H1 (cell line): ENCODE data around the gene SURF4.

Experiments
- ATF3 ChIP-seq: IDR thresholded peaks from 2 replicates; pipeline ENCODE4 v1.6.1; 2011; ENCODE audit warnings: low read depth, mild to moderate bottlenecking, low read length; ENCODE audit not compliant: insufficient read depth
- CTCF ChIP-seq, 3 experiments: IDR thresholded peaks; 1 replicate in 2 of 3; 2 replicates in 1 of 3; pipeline versions ENCODE4 v1.5.1 to v1.6.1; 2011; ENCODE audit warnings: low read length in 3 of 3, mild to moderate bottlenecking in 3 of 3, inconsistent platforms in 2 of 3, low read depth in 1 of 3, moderate library complexity in 1 of 3; ENCODE audit not compliant: insufficient read depth in 1 of 3; ENCODE audit errors: control extremely low read depth in 1 of 3
- RAD21 ChIP-seq, 2 experiments: IDR thresholded peaks in 1 of 2; conservative IDR thresholded peaks in 1 of 2; 2 replicates each; pipeline ENCODE4 v1.6.1; 2011; ENCODE audit warnings: low read depth in 2 of 2, low read length in 2 of 2, improper control_type of control experiment in 1 of 2, inconsistent platforms in 1 of 2, mild to moderate bottlenecking in 1 of 2, moderate library complexity in 1 of 2
- TBP ChIP-seq: IDR thresholded peaks from 2 replicates; pipeline ENCODE4 v1.6.1; 2011; ENCODE audit warnings: low read depth, low read length, improper control_type of control experiment
- TEAD4 ChIP-seq: IDR thresholded peaks from 2 replicates; pipeline ENCODE4 v1.6.1; 2012; ENCODE audit warnings: low read depth, low read length, inconsistent platforms, mixed read lengths

- TF ChIP-seq ATF3 (no peak), RAD21 (IDR thresholded peaks at IDR 0.05 in 1 of 2, conservative IDR thresholded peaks at IDR 0.05 in 1 of 2; ENCODE audit: low read depth in 2 of 2, low read length in 2 of 2) (no peak), CTCF (IDR thresholded peaks at IDR 0.05; ENCODE audit: control extremely low read depth in 1 of 3, insufficient read depth in 1 of 3, low read depth in 1 of 3, low read length in 3 of 3) (no peak), TBP (no peak), TEAD4 (no peak)
Measured at GRCh38 chr9:133408042-133408441, 32.2 kb upstream of the SURF4 start.
